Measurements from ENCODE around the gene MUSTN1.

DNA sequence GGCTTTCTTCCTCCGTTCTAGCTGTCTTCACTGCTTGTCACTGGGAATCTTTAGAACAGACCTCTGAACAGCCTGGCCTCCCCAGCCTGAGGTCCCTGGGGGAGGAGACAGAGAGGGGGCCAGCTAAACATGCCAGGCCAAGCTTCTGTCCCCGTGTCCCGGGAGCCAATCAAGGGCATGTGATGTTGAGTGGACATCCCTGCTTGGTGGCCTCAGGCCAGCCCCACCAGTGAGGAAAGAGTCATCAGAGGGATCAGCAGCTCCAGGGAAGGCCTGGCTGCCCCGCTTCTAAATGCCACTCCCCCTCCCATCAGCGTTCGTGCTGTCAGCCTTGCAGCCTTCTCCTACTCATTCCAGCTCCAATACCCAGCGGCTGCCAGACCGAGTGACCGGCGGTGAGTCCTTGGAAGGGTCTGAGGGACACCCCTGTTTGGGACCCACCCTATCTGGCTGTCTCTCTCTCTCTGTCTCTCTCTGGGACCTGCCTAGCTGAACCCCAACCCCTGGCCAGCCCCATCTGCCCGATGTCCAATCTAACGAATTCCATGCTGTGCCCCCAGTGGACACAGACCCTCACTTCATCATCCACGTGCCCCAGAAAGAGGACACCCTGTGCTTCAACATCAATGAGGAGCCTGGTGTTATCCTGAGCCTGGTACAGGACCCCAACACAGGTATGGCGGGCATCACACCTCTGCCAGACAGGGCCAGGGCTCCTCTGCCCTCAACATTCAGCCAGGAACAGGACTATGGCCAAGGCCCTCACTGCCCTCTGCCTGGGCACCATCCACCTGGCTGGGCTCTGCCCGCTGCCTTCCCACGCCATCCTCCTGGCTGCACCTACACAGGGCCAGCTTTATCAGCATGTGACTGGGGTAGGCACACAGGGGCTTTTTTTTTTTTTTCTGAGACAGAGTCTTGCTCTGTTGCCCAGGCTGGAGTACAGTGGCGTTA lies 46.9 kb downstream of the MUSTN1 start:
- TF ChIP-seq, protein P1, sequence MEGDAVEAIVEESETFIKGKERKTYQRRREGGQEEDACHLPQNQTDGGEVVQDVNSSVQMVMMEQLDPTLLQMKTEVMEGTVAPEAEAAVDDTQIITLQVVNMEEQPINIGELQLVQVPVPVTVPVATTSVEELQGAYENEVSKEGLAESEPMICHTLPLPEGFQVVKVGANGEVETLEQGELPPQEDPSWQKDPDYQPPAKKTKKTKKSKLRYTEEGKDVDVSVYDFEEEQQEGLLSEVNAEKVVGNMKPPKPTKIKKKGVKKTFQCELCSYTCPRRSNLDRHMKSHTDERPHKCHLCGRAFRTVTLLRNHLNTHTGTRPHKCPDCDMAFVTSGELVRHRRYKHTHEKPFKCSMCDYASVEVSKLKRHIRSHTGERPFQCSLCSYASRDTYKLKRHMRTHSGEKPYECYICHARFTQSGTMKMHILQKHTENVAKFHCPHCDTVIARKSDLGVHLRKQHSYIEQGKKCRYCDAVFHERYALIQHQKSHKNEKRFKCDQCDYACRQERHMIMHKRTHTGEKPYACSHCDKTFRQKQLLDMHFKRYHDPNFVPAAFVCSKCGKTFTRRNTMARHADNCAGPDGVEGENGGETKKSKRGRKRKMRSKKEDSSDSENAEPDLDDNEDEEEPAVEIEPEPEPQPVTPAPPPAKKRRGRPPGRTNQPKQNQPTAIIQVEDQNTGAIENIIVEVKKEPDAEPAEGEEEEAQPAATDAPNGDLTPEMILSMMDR (IDR thresholded peaks at IDR 0.05) = no peak
- TF ChIP-seq POLR2AphosphoS5 (IDR thresholded peaks at IDR 0.05; ENCODE audit: low read depth, low read length) (no peak), SIN3A (IDR thresholded peaks at IDR 0.05; ENCODE audit: borderline replicate concordance, insufficient read depth, low read depth, low read length) (no peak), TCF7L2 (IDR thresholded peaks at IDR 0.05; ENCODE audit: low read depth, low read length) (no peak)
- TF ChIP-seq, protein P2, sequence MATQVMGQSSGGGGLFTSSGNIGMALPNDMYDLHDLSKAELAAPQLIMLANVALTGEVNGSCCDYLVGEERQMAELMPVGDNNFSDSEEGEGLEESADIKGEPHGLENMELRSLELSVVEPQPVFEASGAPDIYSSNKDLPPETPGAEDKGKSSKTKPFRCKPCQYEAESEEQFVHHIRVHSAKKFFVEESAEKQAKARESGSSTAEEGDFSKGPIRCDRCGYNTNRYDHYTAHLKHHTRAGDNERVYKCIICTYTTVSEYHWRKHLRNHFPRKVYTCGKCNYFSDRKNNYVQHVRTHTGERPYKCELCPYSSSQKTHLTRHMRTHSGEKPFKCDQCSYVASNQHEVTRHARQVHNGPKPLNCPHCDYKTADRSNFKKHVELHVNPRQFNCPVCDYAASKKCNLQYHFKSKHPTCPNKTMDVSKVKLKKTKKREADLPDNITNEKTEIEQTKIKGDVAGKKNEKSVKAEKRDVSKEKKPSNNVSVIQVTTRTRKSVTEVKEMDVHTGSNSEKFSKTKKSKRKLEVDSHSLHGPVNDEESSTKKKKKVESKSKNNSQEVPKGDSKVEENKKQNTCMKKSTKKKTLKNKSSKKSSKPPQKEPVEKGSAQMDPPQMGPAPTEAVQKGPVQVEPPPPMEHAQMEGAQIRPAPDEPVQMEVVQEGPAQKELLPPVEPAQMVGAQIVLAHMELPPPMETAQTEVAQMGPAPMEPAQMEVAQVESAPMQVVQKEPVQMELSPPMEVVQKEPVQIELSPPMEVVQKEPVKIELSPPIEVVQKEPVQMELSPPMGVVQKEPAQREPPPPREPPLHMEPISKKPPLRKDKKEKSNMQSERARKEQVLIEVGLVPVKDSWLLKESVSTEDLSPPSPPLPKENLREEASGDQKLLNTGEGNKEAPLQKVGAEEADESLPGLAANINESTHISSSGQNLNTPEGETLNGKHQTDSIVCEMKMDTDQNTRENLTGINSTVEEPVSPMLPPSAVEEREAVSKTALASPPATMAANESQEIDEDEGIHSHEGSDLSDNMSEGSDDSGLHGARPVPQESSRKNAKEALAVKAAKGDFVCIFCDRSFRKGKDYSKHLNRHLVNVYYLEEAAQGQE (IDR thresholded peaks at IDR 0.05; ENCODE audit: insufficient read depth in 1 of 2, low read depth in 2 of 2, low read length in 1 of 2) = no peak
